HT1080 (cell line): ENCODE data around the gene SH2D5. TPM values are rescaled to one million over a fixed set of nuclear protein-coding genes. Genes with fewer than 3 reads are reported as not detected.
A peak's percentile ranks its signal among the peaks of the same experiment; 100 is the strongest.
"Not testable (repeated sequence)": the region's sequence is repeated elsewhere in the genome, so short reads cannot be mapped to it uniquely, and the experiment has no call there.

Experiments
- DNase-seq: peaks from one replicate; pipeline ENCODE4 v3.0.0-alpha.2; 2015; ENCODE audit warnings: low read depth
- total RNA-seq: library from RNA; depleted of rRNA; stranded (reverse); fragments of >200 nt; shearing (Covaris generic); gene quantifications from 2 replicates; pipeline ENCODE4 v1.2.3, GENCODE V29; 2014

SH2D5 gene
- total RNA-seq, 1 experiment from 2014 or later = 26.9 TPM

- no peak for DNase-seq
Observed at GRCh38 chr1:20728371-20729154, 3.9 kb downstream of the SH2D5 start.

GRCh38 chr1:20727746-20728316 is 4.7 kb downstream of the SH2D5 start:
- DNase-seq = no peak

GRCh38 chr1:20726932-20727745 is 5.4 kb downstream of the SH2D5 start:
- no peak for DNase-seq

DNA sequence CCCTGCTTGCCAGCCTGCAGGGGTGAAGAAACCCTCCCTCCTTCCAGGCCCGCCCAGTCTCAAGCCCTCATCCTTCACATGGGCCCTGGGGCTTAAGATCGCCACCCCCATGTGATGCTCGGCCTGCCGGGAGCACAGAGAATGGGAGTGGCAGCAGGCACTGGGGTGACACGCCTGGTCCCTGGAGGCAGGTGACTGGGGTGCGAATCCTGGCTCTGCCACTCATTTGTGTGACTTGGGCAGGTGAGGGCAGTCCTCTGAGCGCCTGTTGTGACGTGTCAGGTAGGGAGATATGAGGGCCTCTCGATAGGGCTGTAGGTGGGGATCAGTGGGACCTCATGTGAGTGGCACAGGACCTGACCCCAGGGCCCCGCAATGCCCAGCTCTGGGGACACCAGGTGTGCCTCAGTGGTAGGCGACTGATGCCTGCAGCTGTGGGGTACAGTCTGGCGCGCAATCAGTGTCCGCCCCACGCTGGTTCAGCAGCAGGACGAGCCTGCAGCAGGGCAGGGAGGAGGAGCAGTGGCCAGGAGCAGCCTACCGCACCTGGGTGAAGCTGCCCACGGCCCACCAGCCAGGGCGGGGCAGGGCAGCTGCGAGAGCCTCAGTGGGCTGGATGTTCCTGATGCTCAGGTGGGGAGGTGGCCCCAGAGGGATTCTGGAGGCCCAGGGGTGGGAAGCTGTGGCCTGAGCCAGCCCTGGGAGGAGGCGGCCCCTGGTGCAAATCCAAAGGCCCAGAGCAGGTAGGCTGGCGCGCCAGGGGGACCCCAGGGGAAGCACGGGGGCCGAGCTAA is 6.2 kb downstream of the SH2D5 start:
- no peak for DNase-seq

- peak; percentile 81 for DNase-seq
Observed at GRCh38 chr1:20725189-20726117, 7.0 kb downstream of the SH2D5 start.

- DNase-seq = no peak
Observed at GRCh38 chr1:20724364-20725188, 7.9 kb downstream of the SH2D5 start.

GRCh38 chr1:20723537-20724363 is 8.8 kb downstream of the SH2D5 start:
- DNase-seq = no peak

GRCh38 chr1:20723159-20723536 is 9.4 kb downstream of the SH2D5 start:
- DNase-seq = no peak

DNA sequence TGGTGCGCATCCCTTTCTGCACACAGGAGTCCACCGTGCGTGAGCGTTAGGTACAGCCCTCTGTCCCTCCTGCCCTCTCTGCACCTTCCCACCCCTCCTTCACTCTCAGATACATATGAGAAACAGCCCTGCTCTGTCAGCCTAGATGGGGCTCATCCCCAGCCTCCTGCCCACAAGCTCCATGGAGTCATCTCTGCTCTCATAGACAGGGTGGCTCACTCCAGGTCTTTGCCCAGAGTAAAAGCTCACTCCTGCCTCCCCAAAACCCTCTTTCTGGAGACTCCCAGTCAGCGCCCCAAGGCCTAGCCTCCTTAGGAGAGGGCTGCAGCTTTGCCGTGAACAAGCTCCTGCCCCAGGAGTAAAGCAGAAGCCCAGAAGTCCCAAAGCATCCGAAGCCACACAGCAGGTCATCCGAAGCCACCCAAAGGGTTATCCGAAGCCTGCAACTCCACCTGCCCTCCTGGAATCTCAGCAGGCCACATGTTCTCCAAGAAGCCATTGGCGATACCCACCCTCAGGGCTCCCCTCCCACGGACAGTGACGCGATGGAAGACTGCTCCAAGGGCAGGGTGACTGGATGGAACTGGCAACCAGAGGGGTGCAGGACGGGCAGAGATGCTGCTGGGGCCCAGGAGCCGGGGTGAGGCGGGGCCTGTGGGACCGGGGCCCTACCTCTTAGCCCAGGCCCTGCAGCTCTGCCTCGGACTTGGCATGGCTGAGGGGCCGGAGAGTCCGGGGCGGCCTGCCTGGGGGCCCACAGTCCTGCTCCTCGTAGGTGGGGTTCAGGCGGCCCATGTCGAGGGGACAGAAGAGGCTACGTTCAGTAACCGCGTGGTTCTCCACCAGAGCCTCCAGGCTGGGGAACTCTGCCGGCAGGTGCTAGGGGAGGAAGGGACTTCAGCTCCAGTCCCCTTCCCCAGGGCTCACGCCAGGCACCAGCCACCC is 11.1 kb downstream of the SH2D5 start:
- no peak for DNase-seq

DNA sequence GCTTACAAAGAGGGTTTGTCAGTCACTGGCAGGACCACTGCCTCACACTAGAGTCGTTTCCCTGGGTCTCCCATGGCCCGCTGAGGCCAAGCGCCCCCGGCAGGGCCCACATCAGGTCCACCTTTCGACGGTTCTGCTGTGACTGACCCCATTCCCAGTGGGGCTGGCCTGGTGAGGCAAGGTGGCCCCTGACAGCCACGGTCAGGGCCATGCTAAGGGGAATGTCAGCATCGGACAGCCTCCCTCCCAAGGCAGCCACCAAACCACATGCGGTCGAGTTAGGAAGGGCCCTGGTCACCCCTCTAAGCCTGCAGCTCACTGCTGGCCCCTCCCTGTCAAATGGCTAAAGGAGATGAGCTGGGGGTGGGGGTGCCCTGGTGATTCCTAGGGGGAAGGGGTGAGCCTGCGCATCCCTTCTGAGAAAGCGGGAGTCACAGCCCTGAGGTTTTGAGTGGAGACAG is 11.8 kb downstream of the SH2D5 start:
- DNase-seq = no peak

- no peak for DNase-seq
Observed at GRCh38 chr1:20719871-20720620, 12.5 kb downstream of the SH2D5 start.

DNA sequence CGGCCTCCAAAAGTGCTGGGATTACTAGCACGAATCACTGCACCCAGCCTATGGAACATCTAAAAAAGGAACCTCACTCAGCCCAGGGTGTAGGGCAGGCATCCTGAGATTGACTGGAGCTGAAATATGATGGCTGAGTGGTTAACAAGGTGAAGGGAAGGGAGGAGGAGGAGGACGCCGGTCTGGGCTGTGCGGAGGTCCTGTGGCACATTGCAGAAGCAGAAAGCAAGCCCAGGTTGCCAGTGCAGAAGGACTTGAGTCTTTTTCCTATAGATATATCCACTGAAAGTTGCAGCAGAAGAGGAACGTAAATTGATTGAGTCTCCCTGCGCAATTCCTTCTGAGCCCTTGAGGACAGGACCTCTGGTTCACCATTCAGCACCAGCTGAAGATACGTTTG is 13.2 kb downstream of the SH2D5 start:
- no peak for DNase-seq

DNA sequence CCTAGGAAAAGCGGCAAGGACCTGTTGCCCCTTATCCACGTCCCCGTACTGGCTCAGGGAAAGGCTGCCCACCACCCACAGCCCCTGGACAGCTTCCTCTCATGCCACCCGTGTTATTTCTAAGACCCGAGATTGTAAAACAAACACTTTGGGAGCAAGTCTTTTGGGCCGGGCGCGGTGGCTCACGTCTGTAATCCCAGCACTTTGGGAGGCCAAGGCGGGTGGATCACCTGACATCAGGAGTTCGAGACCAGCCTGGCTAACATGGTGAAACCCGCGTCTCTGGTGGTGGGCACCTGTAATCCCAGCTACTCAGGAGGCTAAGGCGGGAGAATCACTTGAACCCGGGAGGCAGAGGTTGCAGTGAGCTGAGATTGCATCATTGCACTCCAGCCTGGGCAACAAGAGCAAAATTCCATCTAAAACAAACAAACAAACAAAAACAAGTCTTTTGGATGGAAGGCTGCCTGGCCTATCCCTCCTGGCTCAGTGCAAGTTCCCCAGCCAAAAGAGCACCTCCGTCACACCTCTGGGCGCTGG is 14.1 kb downstream of the SH2D5 start:
- DNase-seq = not testable (repeated sequence)

DNA sequence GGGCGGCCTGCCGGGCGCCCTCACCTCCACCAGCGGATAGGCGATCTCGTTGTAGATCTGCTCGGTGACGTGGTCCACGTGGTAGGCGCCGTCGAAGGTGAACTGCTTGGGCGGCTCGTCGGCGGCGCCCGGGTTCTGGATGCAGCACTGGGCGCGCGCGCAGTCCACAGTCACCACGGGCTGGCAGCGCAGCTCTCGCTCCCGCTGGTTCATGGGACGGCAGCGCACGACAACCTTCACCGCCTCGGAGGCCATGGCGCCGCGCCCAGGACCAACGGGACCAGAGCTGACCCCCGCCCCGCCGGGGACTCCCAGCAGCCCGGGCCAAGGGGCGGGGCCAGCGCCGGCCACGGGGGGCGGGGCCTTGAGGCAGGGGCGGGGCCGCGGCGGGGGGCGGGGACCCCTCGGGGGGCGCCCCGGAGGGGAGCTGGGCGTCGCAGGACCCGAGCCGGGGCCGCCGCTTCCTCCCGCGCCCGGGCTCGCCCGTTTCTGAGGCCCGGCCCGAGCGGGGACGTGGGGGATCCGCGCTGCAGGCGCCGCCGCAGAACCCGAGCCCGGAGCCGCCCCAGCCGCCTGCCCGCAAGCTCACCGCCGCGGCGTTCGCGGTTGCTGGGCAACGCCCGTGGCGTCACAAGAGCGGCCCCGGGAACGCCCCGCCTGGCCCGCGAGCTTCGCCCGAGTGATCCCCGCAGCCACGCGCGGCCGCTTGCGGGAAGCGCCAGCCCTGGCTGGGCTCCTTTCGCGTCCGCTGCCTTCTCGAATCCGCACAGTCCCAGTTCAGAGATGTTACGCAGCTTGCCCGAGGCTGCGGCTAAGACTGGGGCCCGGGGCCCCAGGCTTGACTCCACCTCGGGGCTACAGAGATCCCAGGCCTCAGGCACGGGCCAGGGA is 14.8 kb downstream of the SH2D5 start, which contains the start of gene KIF17:
KIF17 (minus strand) TSS at position 556 of the 891 bp plus-strand sequence; CDS start at position 255, 301 bp downstream.
- no peak for DNase-seq

DNA sequence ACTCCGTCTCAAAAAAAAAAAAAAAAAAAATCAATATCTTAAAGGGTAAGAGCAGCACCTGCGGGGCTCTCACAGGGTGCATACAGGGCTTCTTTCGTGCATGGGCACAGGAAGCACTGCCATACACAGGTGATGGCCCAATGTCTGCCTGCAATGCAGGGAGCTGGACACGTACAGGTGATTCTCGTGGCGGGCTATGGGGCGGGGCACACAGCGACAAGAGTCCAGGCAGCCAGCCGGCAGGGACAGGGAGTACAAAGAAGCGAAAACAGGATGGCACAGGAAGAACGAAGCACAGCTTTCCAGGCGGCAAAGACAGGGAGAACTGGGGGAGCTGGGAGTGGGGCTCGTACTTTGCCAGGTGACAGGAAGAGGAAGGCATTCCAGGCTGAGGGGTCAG is 16.3 kb downstream of the SH2D5 start:
- DNase-seq = no peak
